NOMO-1 treated with dmso at 0.1 percent for 144 hours (cell line): ENCODE results near the gene ZC2HC1C.

Experiments used
- DNase-seq: peaks from one replicate; lab custom pipeline; 2025; ENCODE audit not compliant: unreplicated experiment; lab: John Stamatoyannopoulos, UW

Gene ZC2HC1C

DNA sequence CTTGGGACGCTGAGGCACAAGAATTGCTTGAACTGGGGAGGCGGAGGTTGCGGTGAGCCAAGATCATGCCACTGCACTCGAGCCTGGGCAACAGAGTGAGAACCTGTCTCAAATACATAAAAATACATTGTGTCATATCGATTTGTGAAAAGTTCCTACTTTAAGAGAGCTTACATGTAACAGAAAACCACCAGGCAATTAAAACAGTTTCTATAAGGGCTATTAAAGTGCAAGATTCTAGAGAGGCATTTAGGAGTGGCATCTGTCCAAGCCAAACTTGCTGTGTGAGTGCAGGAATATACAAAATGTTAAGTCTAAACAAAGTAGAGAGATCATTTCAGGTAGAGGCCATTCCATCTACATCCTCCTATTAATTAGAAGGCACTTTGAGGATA lies 59.2 kb downstream of the ZC2HC1C start:
- DNase-seq, result no peak
